ENCODE results near the gene TMEM207.

Gene TMEM207

GRCh38 chr3:190444006-190444405, 5.7 kb downstream of the TMEM207 start:
- DNase-seq (ENCODE audit: low spot score), result no peak

GRCh38 chr3:190443257-190443656, 6.4 kb downstream of the TMEM207 start:
- no peak for DNase-seq (ENCODE audit: low spot score)

- DNase-seq (ENCODE audit: low spot score), result no peak
Observed at GRCh38 chr3:190442240-190442639, 7.5 kb downstream of the TMEM207 start.

GRCh38 chr3:190436331-190436730, 13.4 kb downstream of the TMEM207 start:
- no peak for DNase-seq (ENCODE audit: low spot score)

- DNase-seq (ENCODE audit: low spot score), result no peak
Observed at GRCh38 chr3:190435618-190436017, 14.1 kb downstream of the TMEM207 start.

- DNase-seq (ENCODE audit: low spot score), result no peak
Observed at GRCh38 chr3:190433626-190434025, 16.1 kb downstream of the TMEM207 start.

GRCh38 chr3:190432216-190432615, 17.5 kb downstream of the TMEM207 start:
- DNase-seq (ENCODE audit: low spot score), result no peak

GRCh38 chr3:190430906-190431305, 18.8 kb downstream of the TMEM207 start:
- no peak for DNase-seq (ENCODE audit: low spot score)

GRCh38 chr3:190429681-190430080, 20.0 kb downstream of the TMEM207 start:
- DNase-seq (ENCODE audit: low spot score), result no peak

- DNase-seq (ENCODE audit: low spot score), result no peak
Observed at GRCh38 chr3:190426806-190427507, 22.7 kb downstream of the TMEM207 start.

- no peak for DNase-seq (ENCODE audit: low spot score)
Observed at GRCh38 chr3:190425833-190426232, 23.9 kb downstream of the TMEM207 start.

GRCh38 chr3:190424478-190425439, 24.9 kb downstream of the TMEM207 start:
- DNase-seq (ENCODE audit: low spot score), result peak; percentile 65

- DNase-seq (ENCODE audit: low spot score), result no peak
Observed at GRCh38 chr3:190424108-190424477, 25.6 kb downstream of the TMEM207 start.

GRCh38 chr3:190414297-190414696, 35.4 kb downstream of the TMEM207 start:
- no peak for DNase-seq (ENCODE audit: low spot score)

GRCh38 chr3:190404715-190405114, 45.0 kb downstream of the TMEM207 start:
- DNase-seq (ENCODE audit: low spot score), result no peak

GRCh38 chr3:190401963-190402362, 47.7 kb downstream of the TMEM207 start:
- no peak for DNase-seq (ENCODE audit: low spot score)

GRCh38 chr3:190399677-190400076, 50.0 kb downstream of the TMEM207 start:
- DNase-seq (ENCODE audit: low spot score), result no peak

GRCh38 chr3:190397889-190398288, 51.8 kb downstream of the TMEM207 start:
- DNase-seq (ENCODE audit: low spot score), result no peak

GRCh38 chr3:190396001-190396400, 53.7 kb downstream of the TMEM207 start:
- DNase-seq (ENCODE audit: low spot score), result no peak

GRCh38 chr3:190388703-190389102, 61.0 kb downstream of the TMEM207 start:
- no peak for DNase-seq (ENCODE audit: low spot score)

- DNase-seq (ENCODE audit: low spot score), result no peak
Observed at GRCh38 chr3:190387578-190388213, 62.0 kb downstream of the TMEM207 start, which contains the start of gene CLDN16. CLDN16 (plus strand) TSS chr3:190388163; CDS start chr3:190388330, 167 bp downstream.
